Kidney (tissue), 14 donors: Measurements from ENCODE around the gene RBM47. TPM values are rescaled to one million over a fixed set of nuclear protein-coding genes. Genes with fewer than 3 reads are reported as not detected.
A peak's percentile ranks its signal among the peaks of the same experiment; 100 is the strongest.

Source experiments
- DNase-seq, 5 donors: peaks; one replicate each; pipeline ENCODE4 v3.0.0-alpha.2; 2013 to 2020
- FAIRE-seq: peaks from 2 replicates; lab custom pipeline; 2012; peaks lifted over from hg19 to GRCh38; lab: Jason Lieb, UNC
- H3K27ac ChIP-seq, 2 donors: one replicate each; pipeline ENCODE4 v1.7.0; 2013; ENCODE audit warnings: low read depth in 2 of 2, low read length in 2 of 2, inconsistent platforms in 1 of 2
- H3K27me3 ChIP-seq: one replicate; pipeline ENCODE4 v1.7.1; 2013; ENCODE audit warnings: low read length, inconsistent platforms; ENCODE audit not compliant: control insufficient read depth, insufficient read depth
- H3K36me3 ChIP-seq, 3 donors: one replicate each; pipeline versions ENCODE4 v1.7.0 to v1.7.1; 2013; ENCODE audit warnings: low read length in 3 of 3, control low read depth in 1 of 3, inconsistent platforms in 1 of 3; ENCODE audit not compliant: insufficient read depth in 3 of 3, control insufficient read depth in 2 of 3
- H3K4me1 ChIP-seq, 3 donors: one replicate each; pipeline versions ENCODE4 v1.7.0 to v1.7.1; 2013; ENCODE audit warnings: low read length in 3 of 3, inconsistent platforms in 1 of 3, low read depth in 1 of 3; ENCODE audit not compliant: control insufficient read depth in 2 of 3, insufficient read depth in 2 of 3
- H3K4me3 ChIP-seq, 3 donors: one replicate each; pipeline versions ENCODE4 v1.7.0 to v1.8.1; 2013; ENCODE audit warnings: low read length in 3 of 3, control low read depth in 1 of 3, inconsistent platforms in 1 of 3
- H3K9ac ChIP-seq, 3 donors: one replicate each; pipeline versions ENCODE4 v1.7.0 to v1.7.1; 2013; ENCODE audit warnings: low read length in 3 of 3, control low read depth in 1 of 3, inconsistent platforms in 1 of 3
- H3K9me3 ChIP-seq, 3 donors: one replicate each; pipeline versions ENCODE4 v1.7.0 to v1.7.1; 2013; ENCODE audit warnings: low read length in 3 of 3, control low read depth in 1 of 3, inconsistent platforms in 1 of 3; ENCODE audit not compliant: control insufficient read depth in 2 of 3, insufficient read depth in 1 of 3
- intact Hi-C: fragments of 100-400 bp; cut with DNase I; formaldehyde crosslinking; loops from one replicate; pipeline ENCODE4 v1.11.1; 2022
- polyA plus RNA-seq: library from polyadenylated mRNA; stranded (reverse); fragments of 350-450 nt; fragmentation: Illumina TruSeq; extraction: RNeasy Lipid Tissue Mini Kit (QIAGEN cat#74804); gene quantifications from one replicate; pipeline ENCODE4 v1.2.3, GENCODE V29; 2014; ENCODE audit warnings: low read depth, low replicate concordance; ENCODE audit not compliant: insufficient read depth
- total RNA-seq: library from RNA; stranded (reverse); fragmentation: NEBNext Ultra II Directional; extraction: Animal tissue kit (Norgen Biotek cat#: 25700); gene quantifications from one replicate; pipeline ENCODE4 v1.2.1, GENCODE V29; 2021
- TF ChIP-seq, protein P1 (sequence below): IDR thresholded peaks from 3 replicates; pipeline ENCODE4 v1.5.1; 2012; ENCODE audit warnings: mild to moderate bottlenecking, moderate library complexity, borderline replicate concordance; ENCODE audit not compliant: insufficient read depth; ENCODE audit errors: extremely low read depth
- donor health status: control.
- donor health status: control.
- donor health status: control.
- donor health status: control.
- donor health status: control.
- donor health status: DM: yes; HTN: yes; CAD: no.
- donor health status: Normal renal cell carcinoma (clear cell type).

The RBM47 gene
- total and polyA plus RNA-seq, 2 donors from 2014 or later, result 61.5 to 124 TPM

DNA sequence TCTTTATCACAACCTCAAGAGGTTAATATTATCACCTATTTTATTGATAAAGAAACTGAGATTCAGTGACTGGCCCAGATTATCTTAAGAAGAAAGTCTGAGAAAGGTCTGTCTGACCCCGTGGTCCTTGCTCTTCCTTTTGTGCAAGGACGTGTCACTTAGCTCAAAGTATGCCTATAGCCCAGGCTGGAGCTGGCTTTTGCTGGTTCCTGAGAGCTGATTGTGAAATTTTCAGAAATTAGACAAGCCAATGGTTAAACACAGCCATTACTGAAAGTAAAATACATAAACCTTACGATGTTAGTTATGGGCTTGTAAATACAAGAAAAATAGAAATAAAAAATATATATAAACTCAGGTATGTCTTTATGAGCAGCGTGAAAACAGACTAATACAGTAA, 224.5 kb downstream of the RBM47 start:
- peak overlapping the region in 1 of 2 donors; percentile 9 for H3K27ac ChIP-seq
- no peaks in the 10 kb centered on the region for H3K9me3 ChIP-seq
- peaks cover 0 to 7% (median 5%) of the 10 kb centered on the region in 3 donors for H3K4me1 ChIP-seq
- TF ChIP-seq, protein P1, sequence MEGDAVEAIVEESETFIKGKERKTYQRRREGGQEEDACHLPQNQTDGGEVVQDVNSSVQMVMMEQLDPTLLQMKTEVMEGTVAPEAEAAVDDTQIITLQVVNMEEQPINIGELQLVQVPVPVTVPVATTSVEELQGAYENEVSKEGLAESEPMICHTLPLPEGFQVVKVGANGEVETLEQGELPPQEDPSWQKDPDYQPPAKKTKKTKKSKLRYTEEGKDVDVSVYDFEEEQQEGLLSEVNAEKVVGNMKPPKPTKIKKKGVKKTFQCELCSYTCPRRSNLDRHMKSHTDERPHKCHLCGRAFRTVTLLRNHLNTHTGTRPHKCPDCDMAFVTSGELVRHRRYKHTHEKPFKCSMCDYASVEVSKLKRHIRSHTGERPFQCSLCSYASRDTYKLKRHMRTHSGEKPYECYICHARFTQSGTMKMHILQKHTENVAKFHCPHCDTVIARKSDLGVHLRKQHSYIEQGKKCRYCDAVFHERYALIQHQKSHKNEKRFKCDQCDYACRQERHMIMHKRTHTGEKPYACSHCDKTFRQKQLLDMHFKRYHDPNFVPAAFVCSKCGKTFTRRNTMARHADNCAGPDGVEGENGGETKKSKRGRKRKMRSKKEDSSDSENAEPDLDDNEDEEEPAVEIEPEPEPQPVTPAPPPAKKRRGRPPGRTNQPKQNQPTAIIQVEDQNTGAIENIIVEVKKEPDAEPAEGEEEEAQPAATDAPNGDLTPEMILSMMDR, result no peak
- DNase-seq, result no peak
- no peak overlapping the region for H3K9ac ChIP-seq
- no peaks in the 10 kb centered on the region for H3K27me3 ChIP-seq
- H3K4me3 ChIP-seq, result no peak overlapping the region
- H3K36me3 ChIP-seq, result no peaks in the 10 kb centered on the region
- no peak for FAIRE-seq
- intact Hi-C loops, result no loop called here

DNA sequence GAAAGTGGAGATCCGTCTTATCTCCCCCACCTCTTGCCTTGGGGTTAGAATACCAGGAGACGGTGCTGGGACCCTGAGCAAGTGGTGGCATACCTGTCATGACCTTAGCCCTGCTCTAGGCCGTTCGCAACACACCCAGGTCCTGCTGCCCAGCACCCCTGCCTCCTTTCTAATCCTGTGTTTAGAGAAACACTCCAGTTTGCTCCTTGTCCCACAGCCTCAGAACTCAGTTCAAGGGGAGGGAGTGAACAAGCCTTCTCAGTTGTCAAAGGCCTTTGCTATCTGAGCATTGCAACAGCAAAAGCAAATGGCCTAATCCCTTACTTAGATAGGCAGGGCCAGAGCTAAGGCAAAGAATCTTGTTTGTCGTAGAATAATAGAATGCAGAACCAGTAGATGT, 226.6 kb downstream of the RBM47 start:
- Histone ChIP-seq H3K9ac (no peak overlapping the region), H3K27me3 (no peaks in the 10 kb centered on the region), H3K4me3 (no peak overlapping the region), H3K27ac (no peak overlapping the region), H3K36me3 (no peaks in the 10 kb centered on the region), H3K4me1 (peaks cover 0 to 7% (median 5%) of the 10 kb centered on the region in 3 donors), H3K9me3 (no peaks in the 10 kb centered on the region)
- intact Hi-C loops, result no loop called here
- DNase-seq (no peak), FAIRE-seq (no peak)
- TF ChIP-seq, protein P1, result no peak

DNA sequence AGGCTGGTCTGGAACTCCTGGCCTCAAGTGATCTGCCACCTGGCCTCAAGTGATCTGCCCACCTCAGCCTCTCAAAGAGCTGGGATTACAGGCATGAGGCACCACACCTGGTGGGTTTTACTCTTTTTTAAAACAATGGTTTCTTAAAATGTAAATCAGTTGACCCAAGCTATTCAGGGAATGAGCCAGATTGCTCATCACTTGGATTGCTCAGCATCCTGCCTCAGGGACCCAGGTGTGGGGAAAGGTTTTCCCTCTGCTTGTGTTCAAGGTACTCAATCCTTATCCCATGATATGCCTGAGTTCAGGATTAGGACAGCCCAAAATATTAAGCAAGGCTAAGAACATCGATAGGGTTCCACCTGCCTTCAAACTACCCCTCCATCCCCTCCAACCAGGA, 227.1 kb downstream of the RBM47 start:
- H3K4me3 ChIP-seq, result no peak overlapping the region
- no peaks in the 10 kb centered on the region for H3K9me3 ChIP-seq
- intact Hi-C loops, result no loop called here
- no peaks in the 10 kb centered on the region for H3K36me3 ChIP-seq
- TF ChIP-seq, protein P1, result no peak
- H3K9ac ChIP-seq, result no peak overlapping the region
- FAIRE-seq, result no peak
- no peak overlapping the region for H3K27ac ChIP-seq
- peaks cover 0 to 7% (median 5%) of the 10 kb centered on the region in 3 donors for H3K4me1 ChIP-seq
- no peak for DNase-seq
- H3K27me3 ChIP-seq, result no peaks in the 10 kb centered on the region

DNA sequence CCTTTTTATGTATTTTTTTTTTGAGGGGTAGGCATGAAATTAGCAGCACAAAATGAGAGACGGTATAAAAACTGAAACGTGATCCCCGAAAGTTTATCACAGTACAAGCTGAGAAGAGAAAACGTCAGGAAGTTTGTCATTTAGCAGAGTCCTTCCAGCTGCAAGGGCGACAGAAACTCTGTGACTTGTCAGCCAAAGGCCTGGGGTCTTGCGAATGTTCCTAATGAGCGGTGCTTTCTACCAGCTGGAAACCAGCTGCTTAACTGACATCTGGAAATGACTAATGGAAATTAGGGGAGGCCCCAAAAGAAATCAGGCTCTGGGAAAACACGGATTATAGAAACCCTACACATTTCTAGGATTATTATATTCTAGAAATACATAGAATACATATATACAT, 228.0 kb downstream of the RBM47 start:
- FAIRE-seq (no peak), DNase-seq (peak in 3 of 5 donors; percentile 52 to 89 (median 75))
- intact Hi-C loops, result no loop called here

More for the DNA sequence above, 228.0 kb downstream of the RBM47 start:
- no peaks in the 10 kb centered on the region for H3K27me3 ChIP-seq
- H3K4me1 ChIP-seq, result peaks cover 0 to 7% (median 5%) of the 10 kb centered on the region in 3 donors
- H3K4me3 ChIP-seq, result no peak overlapping the region
- no peaks in the 10 kb centered on the region for H3K9me3 ChIP-seq
- no peak overlapping the region for H3K9ac ChIP-seq
- H3K27ac ChIP-seq, result no peak overlapping the region
- H3K36me3 ChIP-seq, result no peaks in the 10 kb centered on the region
- TF ChIP-seq, protein P1, result no peak
